Measurements from ENCODE around the gene LGALS3BP. TPM values are rescaled to one million over a fixed set of nuclear protein-coding genes. Genes with fewer than 3 reads are reported as not detected.

The LGALS3BP gene
- total and polyA plus RNA-seq, 10 donors: 33.6 to 188 (median 100) TPM

DNA sequence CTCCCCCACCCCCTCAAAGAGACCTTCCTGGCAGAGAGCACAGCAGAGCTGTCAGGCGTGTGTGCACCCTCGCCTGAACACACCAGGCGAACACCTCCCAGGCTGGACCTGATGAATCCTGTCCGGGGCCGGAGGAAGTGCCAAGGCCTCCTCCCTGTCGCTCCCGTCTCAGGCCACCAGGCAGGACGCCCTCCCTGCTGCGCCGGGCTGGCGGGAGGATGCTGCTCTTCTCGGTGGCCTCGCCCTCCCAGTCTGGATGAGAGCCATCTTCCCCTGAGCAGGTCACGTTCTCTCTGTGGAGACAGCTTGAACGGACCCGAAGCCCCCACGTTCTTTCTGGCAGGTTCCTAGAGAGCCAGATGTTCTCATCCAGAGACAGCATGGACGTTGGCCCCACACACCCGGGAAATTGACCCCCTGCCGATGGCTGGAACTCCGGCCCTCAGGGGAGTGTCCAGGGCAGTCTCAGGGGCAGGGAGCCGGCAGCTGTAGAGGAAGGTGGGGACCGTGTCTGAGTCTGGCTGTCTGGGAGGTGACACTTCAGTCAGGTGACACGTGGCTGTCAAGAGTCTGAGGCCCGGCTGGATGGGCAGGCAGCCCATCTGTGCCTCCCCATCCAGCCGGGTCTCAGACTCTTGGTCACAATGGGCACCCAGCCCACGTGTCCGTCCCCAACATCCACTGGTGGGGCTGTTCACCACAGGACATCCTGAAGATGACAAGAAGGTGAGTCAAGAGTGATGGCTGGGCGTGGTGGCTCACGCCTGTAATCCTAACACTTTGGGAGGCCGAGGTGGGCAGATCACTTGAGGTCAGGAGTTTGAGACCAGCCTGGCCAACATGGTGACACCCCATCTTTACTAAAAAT is 49.6 kb downstream of the LGALS3BP start:
- Histone ChIP-seq H3K27ac (peak overlapping the region in 4 of 8 donors; percentile 5 to 55 (median 32)), H3K9me3 (no peaks in the 10 kb centered on the region), H3K27me3 (replicated peaks in 1 of 7) (peaks cover 0 to 13% (median 3%) of the 10 kb centered on the region in 7 donors), H3K4me1 (peaks cover 6 to 57% (median 31%) of the 10 kb centered on the region in 6 donors), H3K4me3 (no peak overlapping the region), H3K36me3 (no peaks in the 10 kb centered on the region)
- TF ChIP-seq POLR2AphosphoS5 (IDR thresholded peaks at IDR 0.05) (peak; percentile 64 to 82 (median 75)), CTCF (IDR thresholded peaks at IDR 0.05 in 8 of 11, conservative IDR thresholded peaks at IDR 0.05 in 3 of 11) (peak in 2 of 11 experiments; percentile 29 to 32), POLR2A (IDR thresholded peaks at IDR 0.05) (no peak)
- peak; percentile 87 for DNase-seq
- intact Hi-C loops (cut with DNase I; ENCODE audit: low total_unique reads): loop anchor here (10.0 kb wide), 1 partner anchor 55 kb away; no protein-coding TSS in a partner anchor
- WGBS, 5 donors: 58 to 76% (median 70%) methylated on average over 21 to 31 of the region's 31 CpGs

- peak; percentile 90 for DNase-seq
- H3K4me1 ChIP-seq: peaks cover 19 to 64% (median 44%) of the 10 kb centered on the region in 6 donors
- WGBS, 5 donors: 21 to 28% (median 24%) methylated on average over 24 to 33 of the region's 33 CpGs
- peaks cover 0 to 27% (median 3%) of the 10 kb centered on the region in 7 donors for H3K27me3 ChIP-seq (replicated peaks in 1 of 7)
- peaks cover 0 to 11% (median 0%) of the 10 kb centered on the region in 6 donors for H3K36me3 ChIP-seq
- TF ChIP-seq POLR2A (IDR thresholded peaks at IDR 0.05): peak in 1 of 3 donors; percentile 56
- peak in 2 of 3 donors; percentile 45 to 69 for TF ChIP-seq POLR2AphosphoS5 (IDR thresholded peaks at IDR 0.05)
- TF ChIP-seq CTCF (IDR thresholded peaks at IDR 0.05 in 8 of 11, conservative IDR thresholded peaks at IDR 0.05 in 3 of 11): peak in 3 of 11 experiments; percentile 5 to 29 (median 9)
- no peaks in the 10 kb centered on the region for H3K9me3 ChIP-seq
- peak overlapping the region; percentile 37 to 86 (median 70) for H3K4me3 ChIP-seq
- intact Hi-C loops (cut with DNase I; ENCODE audit: low total_unique reads): loop anchor here (10.0 kb wide), 1 partner anchor 51 kb away; no protein-coding TSS in a partner anchor
- H3K27ac ChIP-seq: peak overlapping the region; percentile 87 to 97 (median 95)
These were observed 53.8 kb downstream of the LGALS3BP start for GRCh38 chr17:78925662-78926555.

DNA sequence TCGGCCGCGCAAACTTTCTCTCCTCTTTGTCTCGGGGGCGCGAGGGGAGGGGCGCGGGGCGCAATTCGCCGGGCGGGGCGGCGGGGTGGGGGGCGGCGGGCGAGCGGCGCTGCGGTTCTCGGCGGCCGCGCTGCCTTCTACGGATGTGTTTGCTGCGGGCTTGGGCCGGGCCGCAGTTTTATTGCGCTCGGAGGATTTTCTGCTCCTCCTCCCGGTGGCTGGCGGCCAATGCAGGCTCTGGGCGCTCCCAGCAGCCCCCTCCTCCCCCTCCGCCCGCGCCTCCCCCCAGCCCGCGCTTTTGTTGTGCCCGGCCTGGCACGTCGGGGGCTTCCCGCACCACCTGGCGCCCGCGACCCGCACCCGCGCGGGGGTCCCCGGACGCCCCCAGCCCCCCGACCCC is 54.5 kb downstream of the LGALS3BP start, which contains the start of gene TIMP2:
Gene TIMP2, minus strand, starts transcription at position 154 of the 400 bp plus-strand sequence. CDS start 299 bp downstream, outside the sequence.
- Histone ChIP-seq H3K4me1 (peaks cover 19 to 69% (median 51%) of the 10 kb centered on the region in 6 donors), H3K4me3 (peak within 1 kb of the TSS; percentile 56 to 86 (median 70)), H3K9me3 (no peaks in the 10 kb centered on the region), H3K27me3 (replicated peaks in 1 of 7) (peaks cover 0 to 27% (median 3%) of the 10 kb centered on the region in 7 donors), H3K36me3 (peaks cover 0 to 11% (median 0%) of the 10 kb centered on the region in 6 donors), H3K27ac (peak within 1 kb of the TSS; percentile 87 to 97 (median 95))
- 0 to 1% (median 1%) methylated on average over 12 to 52 of the region's 52 CpGs for WGBS, 5 donors
- peak; percentile 92 to 94 (median 94) for TF ChIP-seq POLR2AphosphoS5 (IDR thresholded peaks at IDR 0.05)
- TF ChIP-seq POLR2A (IDR thresholded peaks at IDR 0.05): peak in 1 of 3 donors; percentile 89
- peak in 9 of 11 experiments; percentile 11 to 77 (median 60) for TF ChIP-seq CTCF (IDR thresholded peaks at IDR 0.05 in 8 of 11, conservative IDR thresholded peaks at IDR 0.05 in 3 of 11)
- intact Hi-C loops (cut with DNase I; ENCODE audit: low total_unique reads): loop anchor here (10.0 kb wide), 1 partner anchor 50 kb away; no protein-coding TSS in a partner anchor
- DNase-seq: peak; percentile 96

Measured in spleen (tissue), 11 donors.